HG02642 (cell line): Measurements from ENCODE around the gene TMEM115.

Source experiments
- ATAC-seq: cut with Tn5 transposase; IDR thresholded peaks from one replicate; pipeline ENCODE4 v1.9.1; 2021; ENCODE audit warnings: mild to moderate bottlenecking; ENCODE audit not compliant: unreplicated experiment, poor library complexity

Gene TMEM115

GRCh38 chr3:50378757-50379156 lies 19.4 kb upstream of the TMEM115 start:
- ATAC-seq, result no peak

DNA sequence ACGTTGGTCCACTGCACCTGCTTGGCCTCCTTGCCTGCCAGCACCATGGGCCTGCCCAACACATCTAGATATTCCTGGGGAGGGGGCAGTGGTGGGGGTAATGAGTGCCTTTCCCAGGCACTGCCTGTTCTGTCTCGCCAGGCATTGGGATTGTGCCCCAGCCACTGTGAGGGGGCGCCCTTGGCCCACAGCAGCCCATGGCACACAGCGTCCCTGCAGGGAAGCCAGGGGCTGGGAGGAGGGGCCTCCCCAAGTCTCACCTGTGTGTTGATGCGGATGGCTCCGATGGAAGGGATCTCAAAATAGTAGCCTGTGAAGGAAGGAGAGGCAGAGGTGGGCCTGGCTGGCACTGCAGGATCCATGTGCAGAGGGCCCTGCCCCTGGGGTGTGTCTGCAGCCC lies 18.7 kb upstream of the TMEM115 start:
- ATAC-seq, result no peak

- ATAC-seq, result no peak
Measured at GRCh38 chr3:50375258-50375931, 16.1 kb upstream of the TMEM115 start.

DNA sequence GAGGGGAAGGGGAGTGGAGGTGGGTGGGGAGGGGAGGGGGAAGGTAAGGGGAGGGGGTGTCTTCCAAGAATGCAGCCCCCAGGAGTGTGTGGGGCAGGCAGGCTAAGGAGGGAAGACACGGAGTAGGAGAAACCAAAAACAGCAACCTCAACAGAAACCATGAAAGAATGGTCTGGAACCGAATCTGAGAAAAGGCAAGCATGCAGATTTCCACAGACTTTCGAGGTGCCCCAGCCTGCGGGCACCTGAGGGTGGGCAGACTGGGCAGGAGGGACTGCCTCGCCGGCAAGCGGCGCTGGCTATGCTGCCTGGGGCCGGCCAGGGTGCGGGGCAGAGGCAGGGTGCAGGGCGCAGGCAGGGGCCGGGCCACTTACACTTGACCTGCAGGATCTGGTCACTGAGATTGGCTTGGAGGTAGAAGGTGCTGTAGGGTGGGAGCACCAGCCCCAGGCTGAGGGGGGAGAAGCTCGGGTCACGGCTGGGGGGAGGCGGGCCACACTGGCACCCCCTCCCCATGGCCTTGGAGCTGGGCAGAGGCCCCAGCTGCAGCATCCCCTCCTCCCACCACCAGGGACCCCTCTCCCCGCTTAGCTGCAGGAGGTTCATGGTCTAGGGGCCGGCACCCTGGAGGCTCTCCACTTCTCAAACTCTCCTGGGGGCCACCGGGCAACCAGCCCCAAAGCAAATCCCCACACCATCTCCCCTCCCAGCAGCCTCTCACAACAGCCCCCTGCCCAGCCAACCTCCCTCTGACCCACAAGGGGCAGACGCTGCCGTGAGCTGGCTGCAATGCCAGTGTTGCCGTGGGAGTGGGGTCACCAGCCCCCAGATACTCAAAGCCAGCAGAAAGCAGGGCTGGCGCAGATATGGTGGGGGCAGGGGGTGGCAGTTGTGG lies 15.3 kb upstream of the TMEM115 start:
- ATAC-seq, result no peak

DNA sequence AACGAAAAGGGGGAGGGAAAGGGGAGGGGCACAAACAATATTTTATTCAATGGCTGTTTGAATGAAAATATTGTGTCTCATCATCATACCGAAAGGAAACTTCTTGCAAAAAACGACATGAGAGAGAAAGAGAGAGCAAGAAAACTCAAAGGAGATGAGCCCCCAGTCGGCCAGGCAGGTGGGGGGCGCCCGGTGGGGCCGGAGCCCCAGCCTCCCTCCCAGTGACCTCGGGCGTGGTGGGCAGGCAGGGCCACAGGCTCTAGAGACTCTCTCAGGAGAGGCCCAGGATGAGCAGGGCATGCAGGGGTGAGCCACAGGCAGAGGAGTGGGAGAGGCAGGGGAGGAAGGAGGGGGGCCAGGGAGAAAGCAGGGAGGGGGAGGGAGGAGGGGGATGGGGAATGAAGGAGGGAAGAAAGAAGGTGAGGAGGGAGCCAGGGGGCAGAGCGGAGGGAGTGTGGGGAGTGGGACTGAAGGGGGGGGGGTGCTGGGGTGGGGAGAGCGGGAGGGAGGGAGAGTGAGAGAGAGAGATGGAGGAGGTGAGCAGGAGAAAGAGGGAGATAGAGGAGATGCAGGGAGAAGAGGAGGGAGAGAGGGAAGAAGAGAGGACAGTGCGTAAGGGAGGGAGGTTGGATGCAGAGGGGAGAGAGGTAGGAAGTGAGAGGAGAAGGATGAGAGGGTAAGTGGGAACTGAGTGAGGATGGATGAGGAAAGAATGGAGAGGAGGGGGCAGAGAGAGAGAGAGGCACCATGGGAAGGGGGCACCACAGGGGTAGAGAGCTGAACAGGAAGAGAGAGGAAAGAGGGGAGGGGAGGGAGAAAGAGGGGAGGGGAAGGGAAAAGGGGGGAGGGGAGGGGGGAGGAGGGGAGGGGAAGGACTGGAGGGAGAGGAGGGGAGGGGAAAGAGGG lies 14.1 kb upstream of the TMEM115 start:
- no peak for ATAC-seq

- no peak for ATAC-seq
Measured at GRCh38 chr3:50372349-50372748, 13.0 kb upstream of the TMEM115 start.

DNA sequence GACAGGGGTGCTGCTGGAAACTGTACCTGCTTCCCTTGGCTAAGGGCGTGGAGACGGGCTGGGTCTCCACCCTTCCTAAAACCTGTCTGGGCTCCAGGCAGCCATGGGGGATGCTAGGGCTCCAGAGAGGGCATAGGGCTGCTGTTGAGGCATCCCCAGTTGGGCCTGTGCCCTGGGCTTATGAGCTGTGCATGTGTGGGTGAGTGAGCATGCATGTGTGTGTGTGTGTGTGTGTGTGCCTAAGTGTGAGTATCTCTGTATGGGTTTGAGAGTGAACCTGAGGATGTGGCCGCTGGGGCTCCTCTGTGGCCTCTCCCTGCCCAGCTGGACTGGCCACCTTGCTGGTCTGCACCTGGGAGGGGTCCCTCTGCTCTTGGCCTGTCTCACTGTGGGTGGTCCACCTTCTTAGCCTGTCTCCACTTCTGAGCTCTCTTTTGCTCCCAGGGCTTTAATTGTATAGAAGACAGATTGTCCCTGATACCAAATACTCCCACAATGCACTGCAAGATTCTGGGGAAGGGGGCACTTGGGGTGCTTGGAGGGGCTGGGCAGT lies 11.9 kb upstream of the TMEM115 start:
- no peak for ATAC-seq

DNA sequence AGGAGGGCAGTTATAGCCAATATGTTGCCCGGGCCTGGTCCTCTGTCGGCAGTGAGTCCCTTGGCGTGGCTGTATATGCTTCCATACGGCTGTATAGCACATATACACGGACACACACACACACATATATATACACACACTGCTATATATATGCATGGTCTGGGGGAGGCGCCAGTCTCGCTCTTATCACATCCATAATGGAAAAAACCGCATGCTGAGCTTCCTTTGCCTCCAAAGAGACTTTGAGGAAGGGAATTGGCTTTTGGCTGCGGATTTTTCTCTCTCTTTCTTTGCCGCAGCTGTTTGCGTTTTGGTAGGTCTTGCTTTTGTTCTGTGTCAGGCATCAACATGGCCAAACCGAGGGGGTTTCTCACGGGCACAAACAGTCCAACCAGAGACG lies 11.3 kb upstream of the TMEM115 start:
- no peak for ATAC-seq

DNA sequence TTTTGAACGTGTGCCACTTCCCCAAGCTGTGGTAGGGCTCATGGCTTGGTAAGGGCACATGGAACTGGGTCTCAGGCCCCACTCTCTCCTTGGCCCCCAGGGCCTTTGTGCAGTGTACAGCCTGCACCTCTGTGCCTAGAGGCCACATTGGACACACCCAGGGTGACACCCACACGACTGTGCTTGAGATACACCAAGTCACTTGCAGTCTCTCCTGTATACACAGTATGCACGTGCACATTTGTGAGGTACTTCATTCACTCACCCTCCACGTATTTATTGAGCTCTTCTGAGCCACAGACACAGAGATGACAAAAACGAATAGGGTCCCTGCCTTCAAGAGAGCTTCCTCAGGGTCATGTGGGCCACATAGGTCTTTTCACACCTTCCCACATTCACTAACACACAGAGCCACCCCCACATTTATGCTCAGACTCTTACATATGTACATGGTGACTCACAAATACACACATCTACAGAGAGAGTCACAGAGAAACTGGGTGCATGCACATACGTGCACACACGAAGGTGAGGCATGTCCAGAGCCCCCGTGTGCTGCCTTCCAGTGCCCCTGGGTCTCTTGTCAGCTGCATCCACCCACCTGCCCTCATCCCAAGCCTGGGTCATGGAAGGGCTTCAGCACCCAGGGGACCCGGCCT lies 9.8 kb upstream of the TMEM115 start:
- no peak for ATAC-seq

- ATAC-seq, result no peak
Measured at GRCh38 chr3:50365842-50366220, 6.5 kb upstream of the TMEM115 start.

GRCh38 chr3:50365080-50365841 lies 5.9 kb upstream of the TMEM115 start:
- peak; percentile 84 for ATAC-seq

GRCh38 chr3:50364573-50365079 lies 5.3 kb upstream of the TMEM115 start:
- peak; percentile 1 for ATAC-seq

GRCh38 chr3:50359760-50360110 lies 414 bp upstream of the TMEM115 start:
- peak; percentile 10 for ATAC-seq

DNA sequence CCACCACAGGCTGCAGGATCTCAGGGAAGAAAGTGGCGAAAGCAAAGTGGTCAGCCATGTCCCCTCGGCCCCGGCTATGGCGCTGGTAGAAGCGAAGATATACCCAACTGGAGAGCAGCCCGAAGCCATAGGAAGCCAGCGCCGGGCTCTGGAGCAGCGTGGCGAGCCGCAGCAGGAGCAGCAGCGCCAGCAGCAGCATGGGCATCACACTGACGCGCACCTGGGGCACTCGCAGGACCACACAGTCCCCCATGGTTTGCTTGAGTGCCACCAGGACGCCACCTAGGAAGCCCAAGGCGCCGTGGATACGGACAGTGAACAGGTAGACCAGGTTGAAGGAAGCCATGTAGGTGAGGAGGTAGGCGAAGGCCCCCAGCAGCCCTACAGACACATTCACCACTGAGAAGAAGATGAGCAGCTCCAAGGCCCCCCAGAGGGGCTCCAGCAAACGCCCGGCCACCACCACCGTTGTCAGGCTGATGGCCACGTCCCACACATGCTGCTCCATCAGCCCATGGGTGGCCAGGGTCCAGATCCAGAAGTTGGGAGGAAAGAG lies 888 bp downstream of the TMEM115 start:
- ATAC-seq, result no peak

DNA sequence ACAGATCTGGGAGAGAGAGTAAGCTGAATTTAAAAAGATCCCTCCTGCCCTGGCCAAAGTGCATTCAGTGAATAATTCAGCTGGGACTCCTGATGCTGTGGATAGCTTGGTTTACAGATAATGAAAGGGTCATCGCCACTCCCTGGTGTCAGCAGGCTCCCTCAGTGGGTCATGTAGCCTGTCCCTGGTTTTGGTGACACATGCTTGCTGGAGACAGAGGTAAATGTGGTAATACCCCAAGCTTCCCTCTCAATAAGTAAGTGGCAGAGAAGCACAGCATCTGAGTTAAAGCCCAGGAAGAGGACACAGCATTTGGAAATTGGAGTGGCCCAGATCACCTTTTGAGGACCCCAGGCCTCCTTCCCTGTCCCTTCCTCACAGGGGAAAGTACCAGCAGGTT lies 1.8 kb downstream of the TMEM115 start:
- no peak for ATAC-seq

- ATAC-seq, result no peak
Measured at GRCh38 chr3:50356553-50356952, 2.8 kb downstream of the TMEM115 start.

DNA sequence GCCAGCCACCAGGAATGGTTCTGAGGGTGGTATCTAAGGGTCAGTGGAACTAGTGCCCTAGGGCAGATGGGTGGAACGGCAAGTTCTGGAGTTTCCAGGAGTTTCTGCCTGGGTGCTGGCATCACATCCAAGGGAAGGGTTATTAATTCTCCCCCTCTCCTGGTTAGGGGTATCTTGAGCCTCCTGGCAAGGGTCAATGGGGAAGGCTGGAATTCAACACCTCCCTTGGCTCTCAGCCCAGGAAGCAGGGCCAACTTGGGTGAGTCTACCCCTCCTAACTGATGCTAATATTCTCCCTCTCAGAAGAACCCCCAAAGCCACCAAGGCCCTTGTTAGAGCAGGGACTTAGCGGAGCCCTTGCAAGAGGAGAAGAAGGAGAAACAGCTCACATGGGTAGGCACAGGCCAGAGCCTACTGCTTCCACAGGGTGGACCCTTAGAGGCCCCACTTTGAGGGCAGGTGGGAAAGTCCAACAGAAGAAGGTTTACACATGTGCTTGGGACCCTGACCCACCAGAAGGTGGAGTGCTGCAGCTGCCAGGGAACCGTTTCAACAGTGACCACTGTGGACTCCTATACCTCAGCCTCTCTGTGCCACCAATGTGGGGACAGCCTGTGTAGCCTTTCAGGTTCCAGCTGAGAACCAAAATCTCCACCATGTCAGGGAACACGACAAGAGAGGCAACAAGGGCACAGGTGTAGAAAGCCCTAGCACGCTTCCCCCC lies 3.3 kb downstream of the TMEM115 start:
- ATAC-seq, result no peak

GRCh38 chr3:50354850-50355249 lies 4.5 kb downstream of the TMEM115 start:
- no peak for ATAC-seq
